Ramos (cell line): ENCODE data around the gene TRRAP.

Experiments used
- in situ Hi-C: fragments of 300-500 bp; cut with MboI; formaldehyde crosslinking; loops from one replicate; pipeline ENCODE4 v1.14.3; 2022; ENCODE audit warnings: low sequenced_read_pairs; ENCODE audit not compliant: unreplicated experiment

Gene TRRAP

DNA sequence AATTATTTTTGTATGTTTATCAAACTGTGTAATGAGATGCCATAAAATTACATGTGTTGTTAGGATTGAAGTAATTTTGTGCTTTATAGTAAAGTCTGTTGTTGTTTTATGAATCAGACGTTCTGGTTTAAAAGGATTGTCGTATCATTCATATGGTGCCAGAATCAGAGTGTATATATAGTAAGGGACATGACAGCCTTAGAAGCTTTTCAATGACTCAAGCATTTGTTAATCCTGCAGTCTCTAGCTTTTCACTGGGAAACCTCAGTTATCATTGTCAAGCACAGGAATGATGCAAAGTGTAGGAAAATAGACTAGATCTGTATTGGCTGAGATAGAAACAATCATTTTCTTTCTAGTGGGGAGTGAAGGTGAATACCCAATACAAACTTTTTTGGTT lies 57.5 kb downstream of the TRRAP start:
- in situ Hi-C loops, result no loop called here

GRCh38 chr7:98943336-98943735 lies 65.0 kb downstream of the TRRAP start:
- in situ Hi-C loops, result no loop called here

DNA sequence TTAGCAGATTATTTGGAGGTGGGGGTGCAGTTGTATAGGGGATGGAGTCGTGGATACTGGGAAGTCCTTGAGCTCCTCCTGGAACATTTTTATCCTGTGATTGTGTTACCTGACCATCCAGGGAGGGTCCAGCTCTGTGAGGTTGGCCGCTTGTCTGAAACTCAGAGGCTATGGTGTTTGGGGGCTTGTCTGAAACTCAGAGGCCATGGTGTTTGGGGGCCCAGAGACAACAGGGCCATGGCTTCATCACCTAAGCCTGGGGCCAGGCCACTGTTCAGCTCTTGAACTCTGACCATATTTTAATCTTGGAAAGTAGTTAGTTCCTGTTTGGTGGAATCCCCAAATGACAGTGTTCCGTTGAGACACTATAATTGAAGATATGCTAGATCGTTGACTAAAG lies 66.1 kb downstream of the TRRAP start:
- in situ Hi-C loops, result no loop called here

GRCh38 chr7:98945852-98946251 lies 67.5 kb downstream of the TRRAP start:
- in situ Hi-C loops, result no loop called here

- in situ Hi-C loops, result no loop called here
Observed at GRCh38 chr7:98946389-98946788, 68.1 kb downstream of the TRRAP start.

DNA sequence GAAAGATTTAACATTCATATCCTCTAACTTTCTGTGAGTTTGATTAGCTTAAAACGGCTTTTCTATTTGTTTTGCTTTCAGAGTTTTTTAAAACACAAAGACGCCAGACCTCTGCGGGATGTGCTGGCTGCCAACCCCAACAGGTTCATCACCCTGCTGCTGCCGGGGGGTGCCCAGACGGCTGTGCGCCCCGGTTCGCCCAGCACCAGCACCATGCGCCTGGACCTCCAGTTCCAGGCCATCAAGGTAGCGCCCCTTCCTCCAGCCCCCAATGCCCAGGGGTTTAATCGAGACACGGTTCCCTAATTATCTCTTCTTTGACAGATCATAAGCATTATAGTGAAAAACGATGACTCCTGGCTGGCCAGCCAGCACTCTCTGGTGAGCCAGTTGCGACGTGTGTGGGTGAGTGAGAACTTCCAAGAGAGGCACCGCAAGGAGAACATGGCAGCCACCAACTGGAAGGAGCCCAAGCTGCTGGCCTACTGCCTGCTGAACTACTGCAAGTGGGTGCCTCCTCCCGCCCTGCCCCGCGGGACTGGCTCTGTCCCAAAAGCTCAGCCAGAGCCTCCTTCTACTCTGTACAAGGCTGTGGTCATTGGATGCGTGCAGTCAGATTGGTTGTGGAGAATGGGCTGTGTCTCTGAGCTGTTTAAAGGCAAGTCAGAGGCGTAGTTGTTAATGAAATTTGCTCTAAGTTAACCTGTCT lies 71.2 kb downstream of the TRRAP start:
- in situ Hi-C loops, result no loop called here

GRCh38 chr7:98955992-98956391 lies 77.7 kb downstream of the TRRAP start:
- in situ Hi-C loops, result no loop called here

DNA sequence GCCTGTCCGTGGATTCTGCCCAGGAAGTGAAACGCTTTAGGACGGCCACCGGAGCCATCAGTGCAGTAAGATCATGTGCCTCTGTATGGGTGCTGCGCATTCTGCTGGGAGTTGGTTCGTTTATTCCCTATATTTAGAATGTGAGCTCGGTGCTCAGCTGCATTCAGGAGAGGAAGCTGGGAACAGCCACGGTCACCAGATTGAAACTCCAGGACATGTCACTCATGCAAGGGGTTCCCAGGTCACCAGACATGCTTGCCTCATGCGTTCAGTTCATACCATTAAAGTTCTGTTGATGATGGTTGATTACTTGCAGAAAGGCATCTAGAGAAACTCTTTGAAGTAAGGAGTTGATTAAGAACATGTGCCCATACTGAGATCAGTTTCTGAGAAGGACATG lies 78.1 kb downstream of the TRRAP start:
- in situ Hi-C loops, result no loop called here

DNA sequence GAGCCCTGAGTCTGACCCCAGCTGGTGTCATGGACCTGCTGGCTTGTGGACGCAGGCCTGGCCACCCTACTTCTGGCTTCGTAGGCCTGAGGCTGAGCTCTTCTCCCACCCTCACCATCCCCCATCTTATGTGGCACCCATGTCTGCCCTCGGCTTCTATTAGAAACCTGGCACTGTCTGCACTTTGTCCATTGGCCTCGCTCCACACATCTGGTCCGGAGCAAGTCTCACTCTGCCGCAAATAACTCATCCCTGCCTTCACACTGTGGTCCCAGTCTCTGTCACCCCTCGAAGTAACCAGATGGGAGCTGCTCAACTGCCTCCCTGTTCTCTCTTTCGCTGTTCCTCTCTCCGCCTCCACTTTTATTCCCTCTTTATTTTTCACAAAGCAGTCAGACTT lies 78.6 kb downstream of the TRRAP start:
- in situ Hi-C loops, result no loop called here

- in situ Hi-C loops, result no loop called here
Observed at GRCh38 chr7:98957766-98958165, 79.4 kb downstream of the TRRAP start.

DNA sequence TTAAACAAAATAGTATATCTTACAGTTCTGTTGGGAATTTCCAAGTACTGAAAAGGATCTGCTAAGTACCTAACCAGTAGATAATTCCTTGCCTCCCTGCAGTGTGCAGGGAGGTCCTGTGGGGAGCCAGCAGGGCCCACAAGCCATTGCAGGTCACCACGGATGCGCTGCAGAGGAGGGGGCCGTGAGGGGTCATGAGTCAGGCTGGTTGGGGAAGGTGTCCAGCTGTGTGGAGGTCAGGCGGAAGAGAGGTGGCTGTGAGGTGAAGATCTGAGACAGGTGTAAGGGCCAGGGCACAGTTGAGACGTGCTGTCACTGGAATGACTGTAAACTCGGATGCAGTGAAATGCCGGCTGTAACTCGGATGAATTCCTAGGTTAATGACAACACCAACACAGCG lies 80.6 kb downstream of the TRRAP start:
- in situ Hi-C loops, result no loop called here

DNA sequence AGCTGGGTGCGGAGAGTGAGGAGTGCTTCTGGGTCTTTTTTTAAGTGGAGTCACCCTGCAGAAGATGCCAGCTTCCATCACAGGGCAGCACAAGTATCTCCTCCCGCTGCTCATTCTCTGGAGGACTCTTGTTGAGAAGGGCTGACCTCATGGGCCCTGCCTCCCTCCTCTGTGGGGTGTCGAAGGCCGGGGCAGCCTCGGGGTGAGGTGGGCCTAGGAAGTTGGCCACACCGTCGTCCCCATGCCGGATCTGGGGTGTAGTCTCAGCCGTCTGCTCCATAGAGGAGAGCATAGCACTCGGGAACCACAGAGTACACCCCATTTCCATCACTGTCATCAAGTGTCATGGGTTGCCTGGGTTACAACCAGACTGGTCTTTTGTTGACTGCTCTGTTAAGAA lies 85.0 kb downstream of the TRRAP start:
- in situ Hi-C loops, result no loop called here

GRCh38 chr7:98964596-98964995 lies 86.3 kb downstream of the TRRAP start:
- in situ Hi-C loops, result no loop called here

- in situ Hi-C loops, result no loop called here
Observed at GRCh38 chr7:98968621-98969020, 90.3 kb downstream of the TRRAP start.

- in situ Hi-C loops, result no loop called here
Observed at GRCh38 chr7:98969386-98969785, 91.1 kb downstream of the TRRAP start.

- in situ Hi-C loops, result no loop called here
Observed at GRCh38 chr7:98970016-98970615, 91.8 kb downstream of the TRRAP start.

DNA sequence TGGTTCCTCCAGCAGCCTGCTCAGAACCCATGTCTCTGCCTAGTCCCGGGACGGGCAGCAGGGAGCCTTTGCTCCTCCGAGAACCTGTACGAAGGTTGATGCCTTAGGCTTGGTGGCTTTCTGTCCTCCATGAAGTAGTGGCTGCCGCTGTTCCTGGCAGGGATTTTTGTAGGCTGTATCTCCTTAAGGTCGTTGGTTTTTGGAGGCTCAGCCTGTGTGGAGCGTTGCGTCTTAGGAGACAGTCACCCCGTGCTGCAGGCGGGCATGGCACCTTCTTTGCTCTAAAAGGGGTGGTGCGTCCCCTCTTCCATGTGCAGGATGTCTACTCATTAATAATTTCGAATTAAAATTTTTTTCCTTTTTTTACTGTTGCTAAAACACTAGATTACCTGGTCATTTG lies 92.5 kb downstream of the TRRAP start:
- in situ Hi-C loops, result no loop called here

DNA sequence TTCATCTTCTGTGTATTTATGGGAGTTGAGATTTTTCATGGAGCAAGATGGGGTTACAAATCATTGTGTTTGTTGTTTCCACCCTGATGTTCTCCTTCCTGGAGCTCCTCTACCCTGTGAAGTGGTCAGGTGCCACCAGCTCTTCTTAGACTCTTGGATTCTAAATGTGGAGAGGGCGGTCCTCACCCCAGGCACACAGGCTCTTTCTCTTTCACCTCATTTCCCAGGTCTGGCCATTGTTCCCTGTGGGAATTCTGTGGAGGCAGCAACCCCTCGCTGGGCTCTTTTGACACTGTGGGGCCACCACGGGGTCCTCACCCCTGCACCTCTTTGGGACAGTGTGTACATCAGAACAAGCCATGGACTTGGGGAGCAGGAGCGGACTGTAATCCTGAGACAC lies 95.9 kb downstream of the TRRAP start:
- in situ Hi-C loops, result no loop called here

DNA sequence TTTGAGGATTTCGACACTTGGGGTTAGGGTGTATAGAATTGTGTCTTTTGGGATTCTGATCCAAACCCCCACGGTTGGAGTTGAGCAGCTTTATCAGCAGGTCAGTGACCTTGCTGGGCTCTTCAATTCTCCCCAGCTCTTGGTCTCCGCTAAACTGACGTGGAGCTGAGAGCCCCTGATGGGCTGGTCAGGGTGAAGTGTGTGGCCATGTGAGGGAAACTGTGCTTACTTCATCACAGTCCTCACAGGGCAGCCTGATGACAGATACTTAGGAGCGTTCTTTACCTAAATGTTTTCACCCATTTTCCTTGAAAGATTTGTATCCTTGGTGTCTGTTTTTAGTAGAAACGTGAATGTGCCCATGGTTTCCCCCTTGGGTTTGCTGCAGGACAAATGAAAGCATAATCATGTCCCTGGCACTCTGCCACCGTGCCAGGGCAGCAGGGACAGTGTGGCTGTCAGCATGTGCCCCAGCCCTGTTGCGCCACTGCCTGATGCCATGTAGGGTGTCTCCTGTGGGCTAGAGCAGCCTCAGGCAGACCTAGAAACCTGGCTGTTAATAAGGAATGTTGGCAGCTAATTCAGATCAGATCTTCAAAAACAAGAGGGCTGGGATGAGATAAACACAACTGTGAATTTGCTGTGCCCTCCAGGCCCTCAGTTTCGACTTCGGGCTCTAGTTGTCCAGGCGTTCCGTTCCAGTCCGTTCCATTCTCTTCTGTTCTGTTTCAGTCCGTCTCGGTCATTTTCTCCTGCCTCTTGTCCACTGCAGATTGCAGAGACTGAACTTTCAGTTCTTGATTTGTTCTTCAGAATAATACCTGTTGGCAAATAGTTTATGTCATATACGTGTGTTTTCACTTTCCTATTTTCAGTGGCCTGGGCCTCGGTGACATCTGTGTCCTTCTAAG lies 96.8 kb downstream of the TRRAP start:
- in situ Hi-C loops, result no loop called here

- in situ Hi-C loops, result no loop called here
Observed at GRCh38 chr7:98976396-98977185, 98.3 kb downstream of the TRRAP start.
